Caco-2 (cell line): ENCODE measurements around the gene UCP3. TPM values are rescaled to one million over a fixed set of nuclear protein-coding genes. Genes with fewer than 3 reads are reported as not detected.
A peak's percentile ranks its signal among the peaks of the same experiment; 100 is the strongest.

Experiments used
- BruUV-seq: library from RNA; stranded (reverse); fragments of 400-500 nt; replicated peaks from 2 replicates; lab custom pipeline; 2021; lab: Mats Ljungman, UMichigan
- CTCF ChIA-PET: fragments of 300-600 bp; sonication (Branson Sonifier 250); formaldehyde crosslinking; loops from one replicate; lab custom pipeline; 2022; ENCODE audit warnings: antibody characterized with exemption; lab: Charles Lee
- POLR2A ChIA-PET: fragments of 300-600 bp; sonication (Branson Sonifier 250); formaldehyde crosslinking; loops from one replicate; lab custom pipeline; 2022; ENCODE audit warnings: antibody characterized with exemption; lab: Charles Lee
- DNase-seq, 2 experiments: peaks; one replicate each; pipeline versions ENCODE4 v3.0.0 to v3.0.0-alpha.2; 2020 to 2022
- H3K27me3 ChIP-seq: replicated peaks from 2 replicates; pipeline ENCODE4 v1.6.0; 2011; ENCODE audit warnings: low read length; ENCODE audit not compliant: control insufficient read depth, insufficient read depth
- H3K36me3 ChIP-seq: 2 replicates; pipeline ENCODE4 v1.5.1; 2011; ENCODE audit warnings: low read length; ENCODE audit not compliant: control insufficient read depth, insufficient read depth
- H3K4me1 ChIP-seq: fragments of 250-450 bp; sonication (Bioruptor Pico); 2 replicates; pipeline ENCODE4 v1.5.1; 2020; ENCODE audit warnings: mild to moderate bottlenecking
- H3K4me3 ChIP-seq: 2 replicates; pipeline ENCODE4 v1.5.1; 2011; ENCODE audit warnings: low read depth, mild to moderate bottlenecking, control low read depth, low read length
- H3K9me3 ChIP-seq: fragments of 250-450 bp; sonication (Bioruptor Pico); 2 replicates; pipeline ENCODE4 v1.5.1; 2020; ENCODE audit warnings: mild to moderate bottlenecking, moderate library complexity
- H3K27ac Mint-ChIP-seq: one replicate; pipeline ENCODE4 v1.8.0; 2022; ENCODE audit warnings: mixed read lengths; ENCODE audit not compliant: unreplicated experiment
- H3K27me3 Mint-ChIP-seq: one replicate; pipeline ENCODE4 v1.8.0; 2022; ENCODE audit warnings: mixed read lengths; ENCODE audit not compliant: insufficient read depth, unreplicated experiment
- H3K36me3 Mint-ChIP-seq: one replicate; pipeline ENCODE4 v1.8.0; 2022; ENCODE audit warnings: mild to moderate bottlenecking, mixed read lengths; ENCODE audit not compliant: insufficient read depth, unreplicated experiment
- H3K4me1 Mint-ChIP-seq: one replicate; pipeline ENCODE4 v1.8.0; 2022; ENCODE audit warnings: low read depth, mixed read lengths; ENCODE audit not compliant: unreplicated experiment
- H3K4me3 Mint-ChIP-seq: one replicate; pipeline ENCODE4 v1.8.0; 2022; ENCODE audit warnings: mild to moderate bottlenecking, moderate library complexity, mixed read lengths; ENCODE audit not compliant: unreplicated experiment
- H3K9me3 Mint-ChIP-seq: one replicate; pipeline ENCODE4 v1.8.0; 2022; ENCODE audit warnings: mixed read lengths; ENCODE audit not compliant: unreplicated experiment
- CTCF ChIP-seq, 2 experiments: fragments of 200-600 bp in 1 of 2; IDR thresholded peaks; 1 replicate in 1 of 2; 2 replicates in 1 of 2; pipeline versions ENCODE4 v1.5.1 to v1.8.0; 2011 to 2022; ENCODE audit warnings: antibody characterized with exemption in 1 of 2, control low read depth in 1 of 2, inconsistent platforms in 1 of 2, low read depth in 1 of 2, low read length in 1 of 2, mild to moderate bottlenecking in 1 of 2, moderate library complexity in 1 of 2; ENCODE audit not compliant: insufficient read depth in 1 of 2, severe bottlenecking in 1 of 2, unreplicated experiment in 1 of 2
- intact Hi-C: fragments of 100-400 bp; cut with micrococcal nuclease; formaldehyde crosslinking; loops from one replicate; pipeline ENCODE4 v1.10.0; 2022; ENCODE audit not compliant: unreplicated experiment
- total RNA-seq: library from RNA; stranded (reverse); gene quantifications from 2 replicates; pipeline ENCODE4 v1.2.3, GENCODE V29; 2022

UCP3 gene
- total RNA-seq, 1 experiment from 2014 or later, result 1.2 TPM

GRCh38 chr11:73957654-73958361 is 51.1 kb downstream of the UCP3 start:
- Histone ChIP-seq H3K9me3 (no peaks in the 10 kb centered on the region), H3K4me3 (no peak overlapping the region), H3K4me1 (no peaks in the 10 kb centered on the region), H3K27me3 (no peaks in the 10 kb centered on the region), H3K36me3 (no peaks in the 10 kb centered on the region)
- CTCF ChIA-PET, result no interaction called here
- POLR2A ChIA-PET, result interaction anchor here (1.1 kb wide), 1 partner anchor 25 kb away, joined by 3 read pairs; the partner anchor contains the start of gene UCP2
- Mint-ChIP-seq H3K27me3 (no peaks in the 10 kb centered on the region), H3K4me3 (no peak overlapping the region), H3K9me3 (no peaks in the 10 kb centered on the region), H3K4me1 (peaks cover 7% of the 10 kb centered on the region), H3K27ac (no peak overlapping the region), H3K36me3 (no peaks in the 10 kb centered on the region)
- peak in 1 of 2 experiments; percentile 46 for DNase-seq
- no TSS peak for BruUV-seq
- intact Hi-C loops, result no loop called here
- no peak for TF ChIP-seq CTCF (IDR thresholded peaks at IDR 0.05; ENCODE audit: insufficient read depth in 1 of 2, low read depth in 1 of 2, low read length in 1 of 2, severe bottlenecking in 1 of 2, unreplicated experiment in 1 of 2)

- no TSS peak for BruUV-seq
- intact Hi-C loops, result no loop called here
- no peak for TF ChIP-seq CTCF (IDR thresholded peaks at IDR 0.05; ENCODE audit: insufficient read depth in 1 of 2, low read depth in 1 of 2, low read length in 1 of 2, severe bottlenecking in 1 of 2, unreplicated experiment in 1 of 2)
- H3K4me3 ChIP-seq, result no peak overlapping the region
- no peaks in the 10 kb centered on the region for H3K4me1 ChIP-seq
- no peaks in the 10 kb centered on the region for H3K36me3 Mint-ChIP-seq
- no peaks in the 10 kb centered on the region for H3K9me3 ChIP-seq
- no peak overlapping the region for H3K27ac Mint-ChIP-seq
- no peaks in the 10 kb centered on the region for H3K27me3 ChIP-seq
- H3K36me3 ChIP-seq, result no peaks in the 10 kb centered on the region
- CTCF ChIA-PET, result no interaction called here
- H3K4me3 Mint-ChIP-seq, result no peak overlapping the region
- DNase-seq, result peak in 1 of 2 experiments; percentile 38
- POLR2A ChIA-PET, result interaction anchor here (1.1 kb wide), 1 partner anchor 26 kb away, joined by 3 read pairs; the partner anchor contains the start of gene UCP2
- peaks cover 7% of the 10 kb centered on the region for H3K4me1 Mint-ChIP-seq
- no peaks in the 10 kb centered on the region for H3K9me3 Mint-ChIP-seq
- H3K27me3 Mint-ChIP-seq, result no peaks in the 10 kb centered on the region
Measured at GRCh38 chr11:73956876-73957653, 51.8 kb downstream of the UCP3 start.

- intact Hi-C loops, result no loop called here
- no peak overlapping the region for H3K4me3 ChIP-seq
- BruUV-seq, result no TSS peak
- H3K4me1 Mint-ChIP-seq, result peaks cover 7% of the 10 kb centered on the region
- no peaks in the 10 kb centered on the region; the same call in none of the 2 replicates for H3K9me3 ChIP-seq
- H3K27ac Mint-ChIP-seq, result no peak overlapping the region
- H3K27me3 Mint-ChIP-seq, result no peaks in the 10 kb centered on the region
- H3K4me3 Mint-ChIP-seq, result no peak overlapping the region
- H3K36me3 Mint-ChIP-seq, result peaks cover 4% of the 10 kb centered on the region
- ChIA-PET POLR2A (no interaction called here), CTCF (no interaction called here)
- DNase-seq, result peak in 1 of 2 experiments; percentile 10
- H3K9me3 Mint-ChIP-seq, result peaks cover 9% of the 10 kb centered on the region
- no peaks in the 10 kb centered on the region for H3K4me1 ChIP-seq
- H3K36me3 ChIP-seq, result no peaks in the 10 kb centered on the region
- no peak for TF ChIP-seq CTCF (IDR thresholded peaks at IDR 0.05; ENCODE audit: insufficient read depth in 1 of 2, low read depth in 1 of 2, low read length in 1 of 2, severe bottlenecking in 1 of 2, unreplicated experiment in 1 of 2)
- no peaks in the 10 kb centered on the region for H3K27me3 ChIP-seq
Measured at GRCh38 chr11:73951797-73952196, 57.1 kb downstream of the UCP3 start.
